GM12873 (cell line): ENCODE data around the gene C16orf82.

ENCODE experiments used
- CTCF ChIP-seq: IDR thresholded peaks from 2 replicates; pipeline ENCODE4 v1.5.1; 2012; ENCODE audit warnings: low read depth, mild to moderate bottlenecking, moderate library complexity, low read length, control low read depth; ENCODE audit not compliant: insufficient read depth; ENCODE audit errors: missing control alignments

The C16orf82 gene

GRCh38 chr16:27033281-27033979 is 33.3 kb upstream of the C16orf82 start:
- no peak for TF ChIP-seq CTCF

GRCh38 chr16:27040732-27041131 is 26.0 kb upstream of the C16orf82 start:
- TF ChIP-seq CTCF, result no peak

DNA sequence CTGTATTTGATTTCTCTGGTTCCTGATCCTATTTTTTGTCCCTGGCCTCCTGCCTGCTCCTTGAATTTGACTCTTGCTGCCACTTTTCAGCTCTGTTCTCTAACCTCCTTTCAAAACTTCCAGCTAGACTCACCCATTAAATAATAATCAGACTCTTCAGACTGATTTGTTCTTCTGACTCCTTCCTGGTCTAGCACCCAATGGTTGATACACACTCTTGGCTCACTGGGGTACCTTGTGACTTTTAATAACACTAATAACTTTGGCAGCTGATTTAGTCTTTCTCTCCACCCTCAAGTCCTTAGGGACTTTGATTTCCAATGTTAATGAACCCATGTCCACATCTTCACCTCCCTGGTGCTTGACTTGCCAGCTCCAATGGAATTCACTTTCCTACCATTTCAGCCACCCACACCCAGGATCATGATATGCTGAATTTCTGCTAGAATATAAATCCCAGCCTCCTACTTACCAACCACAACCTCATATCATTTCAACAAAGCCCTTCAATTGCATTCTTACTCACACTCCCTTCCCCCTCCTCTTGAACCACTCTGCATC is 19.7 kb upstream of the C16orf82 start:
- TF ChIP-seq CTCF, result no peak

DNA sequence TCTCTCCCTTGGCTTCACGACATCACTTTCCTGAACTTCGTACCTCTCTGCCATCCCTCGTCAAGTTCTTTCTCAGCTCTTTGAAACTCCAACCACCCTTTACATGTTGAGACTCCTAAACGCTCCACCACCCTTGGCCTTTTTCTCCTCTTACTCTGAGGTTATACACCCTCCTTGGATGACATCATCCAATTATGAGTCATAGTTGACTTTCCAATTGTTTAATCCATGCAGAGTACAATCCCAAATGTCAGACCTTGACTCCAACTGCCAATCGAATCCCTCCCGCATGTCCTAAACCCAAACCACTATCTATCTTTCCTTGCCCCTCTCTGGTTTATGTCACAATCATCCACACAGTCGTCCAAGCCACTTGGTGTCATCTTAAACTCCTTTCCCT is 18.4 kb upstream of the C16orf82 start:
- TF ChIP-seq CTCF, result no peak

- no peak for TF ChIP-seq CTCF
Observed at GRCh38 chr16:27049117-27049516, 17.6 kb upstream of the C16orf82 start.

DNA sequence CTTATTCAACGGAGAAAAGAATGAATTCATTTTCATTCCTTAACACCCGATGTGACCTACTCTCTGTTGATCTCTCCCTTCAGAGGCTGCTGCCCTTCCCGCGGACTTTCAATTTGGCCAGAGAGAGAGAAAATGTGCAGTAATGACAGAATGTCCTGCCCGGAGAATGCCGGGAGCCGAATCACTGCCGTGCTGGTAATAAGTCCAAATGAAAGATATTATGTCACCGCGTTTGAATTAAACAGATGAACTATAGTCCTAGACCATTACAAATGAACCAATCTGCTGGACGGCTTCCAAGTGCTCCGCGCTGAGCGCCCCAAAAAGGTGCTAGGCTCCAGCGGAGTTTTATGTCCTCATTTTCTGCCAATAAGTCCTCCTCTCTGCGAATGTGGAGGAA is 14.7 kb upstream of the C16orf82 start:
- no peak for TF ChIP-seq CTCF

- TF ChIP-seq CTCF, result no peak
Observed at GRCh38 chr16:27053996-27054395, 12.7 kb upstream of the C16orf82 start.
